Inflammatory macrophage (primary cell): ENCODE data around the gene DIRAS3.
"Not testable (repeated sequence)": the region's sequence is repeated elsewhere in the genome, so short reads cannot be mapped to it uniquely, and the experiment has no call there.

Experiments used
- DNase-seq, 2 donors: peaks; one replicate each; pipeline ENCODE4 v3.0.0-alpha.2; 2020 to 2022
- total RNA-seq, 18 experiments: gene quantifications; one replicate each; lab custom pipeline; 2026; ENCODE audit warnings: mixed read lengths in 6 of 18, inconsistent platforms in 2 of 18; lab: John Stamatoyannopoulos, UW

Gene DIRAS3
- 0 to 0.20 (median 0) reads per million in 18 experiments for total RNA-seq

- no peak for DNase-seq
These were observed at the start of gene DIRAS3 for GRCh38 chr1:68049941-68050878. TSS of gene DIRAS3 (minus strand) at chr1:68050627. CDS start at chr1:68047297, 3,330 bp downstream.

- no peak for DNase-seq
These were observed 43.3 kb upstream of the DIRAS3 start for GRCh38 chr1:68093737-68094136.

- no peak for DNase-seq
These were observed 36.8 kb upstream of the DIRAS3 start for GRCh38 chr1:68087184-68087583.

GRCh38 chr1:68085752-68086151 is 35.3 kb upstream of the DIRAS3 start:
- no peak for DNase-seq

- DNase-seq = no peak
These were observed 33.3 kb upstream of the DIRAS3 start for GRCh38 chr1:68083686-68084085.

GRCh38 chr1:68081775-68082283 is 31.4 kb upstream of the DIRAS3 start:
- DNase-seq = no peak

GRCh38 chr1:68078647-68079046 is 28.2 kb upstream of the DIRAS3 start:
- no peak for DNase-seq

- DNase-seq = no peak
These were observed 24.0 kb upstream of the DIRAS3 start for GRCh38 chr1:68074472-68074871.

GRCh38 chr1:68065766-68066165 is 15.3 kb upstream of the DIRAS3 start:
- DNase-seq = no peak

- not testable (repeated sequence) for DNase-seq
These were observed 7.6 kb upstream of the DIRAS3 start for GRCh38 chr1:68058053-68058452.

- no peak for DNase-seq
These were observed 7.1 kb upstream of the DIRAS3 start for GRCh38 chr1:68057564-68057963.

- DNase-seq = no peak
These were observed 6.6 kb upstream of the DIRAS3 start for GRCh38 chr1:68057050-68057449.

- DNase-seq = no peak
These were observed 1.0 kb upstream of the DIRAS3 start for GRCh38 chr1:68051475-68051874.

- no peak for DNase-seq
These were observed 2.8 kb downstream of the DIRAS3 start for GRCh38 chr1:68047659-68048026.

GRCh38 chr1:68046885-68047658 is 3.4 kb downstream of the DIRAS3 start:
- no peak for DNase-seq

- no peak for DNase-seq
These were observed 4.0 kb downstream of the DIRAS3 start for GRCh38 chr1:68046423-68046822.

GRCh38 chr1:68045511-68046180 is 4.8 kb downstream of the DIRAS3 start:
- no peak for DNase-seq

- DNase-seq = no peak
These were observed 6.9 kb downstream of the DIRAS3 start for GRCh38 chr1:68043443-68044090.

- no peak for DNase-seq
These were observed 13.5 kb downstream of the DIRAS3 start for GRCh38 chr1:68036946-68037345.

GRCh38 chr1:68029444-68029843 is 21.0 kb downstream of the DIRAS3 start:
- DNase-seq = no peak

- no peak for DNase-seq
These were observed 21.9 kb downstream of the DIRAS3 start for GRCh38 chr1:68028566-68028965.

- no peak for DNase-seq
These were observed 25.6 kb downstream of the DIRAS3 start for GRCh38 chr1:68024635-68025338.
